Mucosa of stomach (tissue), 1 donor: ENCODE results near the gene NOTCH4.

Experiments
- H3K27me3 ChIP-seq: one replicate; pipeline ENCODE4 v1.7.0; 2013; ENCODE audit warnings: mild to moderate bottlenecking, low read length; ENCODE audit not compliant: control insufficient read depth, insufficient read depth
- H3K36me3 ChIP-seq: one replicate; pipeline ENCODE4 v1.7.0; 2013; ENCODE audit warnings: low read length; ENCODE audit not compliant: control insufficient read depth, insufficient read depth
- H3K4me1 ChIP-seq: one replicate; pipeline ENCODE4 v1.7.0; 2013; ENCODE audit warnings: mild to moderate bottlenecking, low read length; ENCODE audit not compliant: control insufficient read depth, insufficient read depth
- H3K4me3 ChIP-seq: one replicate; pipeline ENCODE4 v1.7.0; 2013; ENCODE audit warnings: low read length
- H3K9ac ChIP-seq: one replicate; pipeline ENCODE4 v1.7.0; 2013; ENCODE audit warnings: mild to moderate bottlenecking, low read length, moderate library complexity
- H3K9me3 ChIP-seq: one replicate; pipeline ENCODE4 v1.7.0; 2013; ENCODE audit warnings: mild to moderate bottlenecking, low read length, moderate library complexity; ENCODE audit not compliant: control insufficient read depth
- donor health status: Pancreatic carcinoma.

NOTCH4 gene

GRCh38 chr6:32183030-32183429, 40.8 kb downstream of the NOTCH4 start:
- H3K4me1 ChIP-seq: peaks cover 40% of the 10 kb centered on the region
- no peaks in the 10 kb centered on the region for H3K9me3 ChIP-seq
- H3K36me3 ChIP-seq: no peaks in the 10 kb centered on the region
- no peak overlapping the region for H3K4me3 ChIP-seq
- no peaks in the 10 kb centered on the region for H3K27me3 ChIP-seq
- no peak overlapping the region for H3K9ac ChIP-seq

- Histone ChIP-seq H3K9ac (no peak overlapping the region), H3K4me1 (peaks cover 35% of the 10 kb centered on the region), H3K36me3 (no peaks in the 10 kb centered on the region), H3K4me3 (no peak overlapping the region), H3K27me3 (no peaks in the 10 kb centered on the region), H3K9me3 (no peaks in the 10 kb centered on the region)
Observed at GRCh38 chr6:32182555-32182981, 41.3 kb downstream of the NOTCH4 start.

- Histone ChIP-seq H3K36me3 (no peaks in the 10 kb centered on the region), H3K4me3 (no peak overlapping the region), H3K27me3 (no peaks in the 10 kb centered on the region), H3K9me3 (no peaks in the 10 kb centered on the region), H3K4me1 (peaks cover 36% of the 10 kb centered on the region), H3K9ac (no peak overlapping the region)
Observed at GRCh38 chr6:32181915-32182529, 41.8 kb downstream of the NOTCH4 start.

- Histone ChIP-seq H3K9me3 (no peaks in the 10 kb centered on the region), H3K9ac (no peak overlapping the region), H3K4me1 (peaks cover 44% of the 10 kb centered on the region), H3K4me3 (no peak overlapping the region), H3K27me3 (no peaks in the 10 kb centered on the region), H3K36me3 (no peaks in the 10 kb centered on the region)
Observed at GRCh38 chr6:32181148-32181702, 42.6 kb downstream of the NOTCH4 start.

GRCh38 chr6:32179766-32180405, 44.0 kb downstream of the NOTCH4 start:
- no peaks in the 10 kb centered on the region for H3K9me3 ChIP-seq
- no peak overlapping the region for H3K4me3 ChIP-seq
- peak overlapping the region; percentile 67 for H3K9ac ChIP-seq
- no peaks in the 10 kb centered on the region for H3K27me3 ChIP-seq
- no peaks in the 10 kb centered on the region for H3K36me3 ChIP-seq
- H3K4me1 ChIP-seq: peaks cover 47% of the 10 kb centered on the region

GRCh38 chr6:32178547-32179440, 45.1 kb downstream of the NOTCH4 start:
- Histone ChIP-seq H3K4me1 (peaks cover 51% of the 10 kb centered on the region), H3K36me3 (no peaks in the 10 kb centered on the region), H3K9me3 (no peaks in the 10 kb centered on the region), H3K4me3 (peak overlapping the region; percentile 58), H3K9ac (peak overlapping the region; percentile 67), H3K27me3 (no peaks in the 10 kb centered on the region)

- no peaks in the 10 kb centered on the region for H3K9me3 ChIP-seq
- H3K36me3 ChIP-seq: no peaks in the 10 kb centered on the region
- no peaks in the 10 kb centered on the region for H3K27me3 ChIP-seq
- peaks cover 51% of the 10 kb centered on the region for H3K4me1 ChIP-seq
- peak within 1 kb of the TSS; percentile 58 for H3K4me3 ChIP-seq
- peak within 1 kb of the TSS; percentile 83 for H3K9ac ChIP-seq
Observed at GRCh38 chr6:32177788-32178546, 45.9 kb downstream of the NOTCH4 start, which contains the start of gene RNF5. Gene RNF5 (plus strand): TSS chr6:32178405. CDS start chr6:32178512, 107 bp downstream.

- Histone ChIP-seq H3K4me1 (peaks cover 51% of the 10 kb centered on the region), H3K9ac (peak overlapping the region; percentile 83), H3K4me3 (peak overlapping the region; percentile 3), H3K9me3 (no peaks in the 10 kb centered on the region), H3K27me3 (no peaks in the 10 kb centered on the region), H3K36me3 (no peaks in the 10 kb centered on the region)
Observed at GRCh38 chr6:32177183-32177787, 46.6 kb downstream of the NOTCH4 start.

- Histone ChIP-seq H3K36me3 (no peaks in the 10 kb centered on the region), H3K4me1 (peaks cover 49% of the 10 kb centered on the region), H3K4me3 (peak overlapping the region; percentile 45)
Observed at GRCh38 chr6:32176476-32177182, 47.2 kb downstream of the NOTCH4 start.

GRCh38 chr6:32175711-32176475, 48.0 kb downstream of the NOTCH4 start, which contains the start of gene AGPAT1:
Gene AGPAT1 (minus strand): TSS chr6:32176084. CDS start chr6:32171496, 4,588 bp downstream.
- H3K4me1 ChIP-seq: peaks cover 41% of the 10 kb centered on the region
- peak within 1 kb of the TSS; percentile 83 for H3K9ac ChIP-seq
- no peaks in the 10 kb centered on the region for H3K36me3 ChIP-seq

More at GRCh38 chr6:32176476-32177182, 47.2 kb downstream of the NOTCH4 start:
- peak overlapping the region; percentile 83 for H3K9ac ChIP-seq
- H3K27me3 ChIP-seq: no peaks in the 10 kb centered on the region
- H3K9me3 ChIP-seq: no peaks in the 10 kb centered on the region

More at GRCh38 chr6:32175711-32176475, 48.0 kb downstream of the NOTCH4 start, which contains the start of gene AGPAT1:
- H3K4me3 ChIP-seq: peak within 1 kb of the TSS; percentile 67
- H3K27me3 ChIP-seq: no peaks in the 10 kb centered on the region
- no peaks in the 10 kb centered on the region for H3K9me3 ChIP-seq
